ENCODE data around the gene KBTBD3. TPM values are rescaled to one million over a fixed set of nuclear protein-coding genes. Genes with fewer than 3 reads are reported as not detected.
"Not testable (repeated sequence)": the region's sequence is repeated elsewhere in the genome, so short reads cannot be mapped to it uniquely, and the experiment has no call there.

KBTBD3 gene
- total and polyA plus RNA-seq, 4 donors, result 2.5 to 22.7 (median 5.2) TPM

GRCh38 chr11:106011481-106011880, 65.7 kb downstream of the KBTBD3 start:
- no peak for TF ChIP-seq CTCF (IDR thresholded peaks at IDR 0.05; ENCODE audit: control extremely low read depth, extremely low read depth)
- H3K9ac ChIP-seq (ENCODE audit: insufficient read depth in 1 of 2, low read length in 2 of 2), result no peak overlapping the region
- peaks cover 0 to 3% (median 0%) of the 10 kb centered on the region in 4 donors for H3K9me3 ChIP-seq (ENCODE audit: control insufficient read depth in 4 of 4, insufficient read depth in 3 of 4, low read length in 3 of 4)
- H3K4me3 ChIP-seq, result no peak overlapping the region
- WGBS, 2 donors, result 84 to 85% methylated on average over 2 of the region's 2 CpGs
- no peaks in the 10 kb centered on the region for H3K27me3 ChIP-seq (ENCODE audit: control insufficient read depth in 3 of 3, insufficient read depth in 3 of 3, low read length in 2 of 3)
- DNase-seq, result no peak
- H3K27ac ChIP-seq (ENCODE audit: low read depth in 1 of 2, low read length in 1 of 2), result no peak overlapping the region
- peaks cover 12 to 37% (median 26%) of the 10 kb centered on the region in 4 donors for H3K36me3 ChIP-seq (ENCODE audit: control insufficient read depth in 4 of 4, insufficient read depth in 4 of 4, low read length in 4 of 4)
- no peak for ATAC-seq (ENCODE audit: insufficient read depth, low FRiP score)
- peaks cover 0 to 21% (median 7%) of the 10 kb centered on the region in 5 donors for H3K4me1 ChIP-seq (ENCODE audit: control insufficient read depth in 5 of 5, insufficient read depth in 5 of 5, low read length in 5 of 5)

DNA sequence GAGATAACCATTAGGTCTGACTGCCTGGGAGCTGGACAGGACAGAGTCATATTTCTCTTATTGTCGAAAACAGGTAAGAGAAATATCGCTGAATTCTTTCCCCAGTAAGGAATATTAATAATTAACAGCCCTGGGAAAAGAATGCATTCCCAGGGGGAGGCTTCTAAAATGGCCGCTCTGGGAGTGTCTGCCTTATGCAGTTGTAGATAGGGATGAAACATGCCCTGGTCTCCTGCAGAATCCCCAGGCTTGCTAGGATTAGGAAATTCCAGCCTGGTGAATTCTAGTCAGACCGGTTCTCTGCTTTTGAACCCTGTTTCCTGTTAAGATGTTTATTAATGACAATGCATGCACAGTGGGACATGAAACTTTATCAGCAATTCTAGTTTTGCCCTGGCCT, 74.1 kb downstream of the KBTBD3 start:
- DNase-seq; H3K27ac ChIP-seq (ENCODE audit: low read depth in 1 of 2, low read length in 1 of 2); H3K9ac ChIP-seq (ENCODE audit: insufficient read depth in 1 of 2, low read length in 2 of 2); H3K4me3 ChIP-seq; H3K4me1 ChIP-seq (ENCODE audit: control insufficient read depth in 5 of 5, insufficient read depth in 5 of 5, low read length in 5 of 5); ATAC-seq (ENCODE audit: insufficient read depth, low FRiP score); H3K9me3 ChIP-seq (ENCODE audit: control insufficient read depth in 4 of 4, insufficient read depth in 3 of 4, low read length in 3 of 4); H3K27me3 ChIP-seq (ENCODE audit: control insufficient read depth in 3 of 3, insufficient read depth in 3 of 3, low read length in 2 of 3): not testable (repeated sequence)
- 93 to 94% methylated on average over 4 of the region's 4 CpGs for WGBS, 2 donors
- peaks cover 6 to 20% (median 12%) of the 10 kb centered on the region in 4 donors for H3K36me3 ChIP-seq (ENCODE audit: control insufficient read depth in 4 of 4, insufficient read depth in 4 of 4, low read length in 4 of 4)

DNA sequence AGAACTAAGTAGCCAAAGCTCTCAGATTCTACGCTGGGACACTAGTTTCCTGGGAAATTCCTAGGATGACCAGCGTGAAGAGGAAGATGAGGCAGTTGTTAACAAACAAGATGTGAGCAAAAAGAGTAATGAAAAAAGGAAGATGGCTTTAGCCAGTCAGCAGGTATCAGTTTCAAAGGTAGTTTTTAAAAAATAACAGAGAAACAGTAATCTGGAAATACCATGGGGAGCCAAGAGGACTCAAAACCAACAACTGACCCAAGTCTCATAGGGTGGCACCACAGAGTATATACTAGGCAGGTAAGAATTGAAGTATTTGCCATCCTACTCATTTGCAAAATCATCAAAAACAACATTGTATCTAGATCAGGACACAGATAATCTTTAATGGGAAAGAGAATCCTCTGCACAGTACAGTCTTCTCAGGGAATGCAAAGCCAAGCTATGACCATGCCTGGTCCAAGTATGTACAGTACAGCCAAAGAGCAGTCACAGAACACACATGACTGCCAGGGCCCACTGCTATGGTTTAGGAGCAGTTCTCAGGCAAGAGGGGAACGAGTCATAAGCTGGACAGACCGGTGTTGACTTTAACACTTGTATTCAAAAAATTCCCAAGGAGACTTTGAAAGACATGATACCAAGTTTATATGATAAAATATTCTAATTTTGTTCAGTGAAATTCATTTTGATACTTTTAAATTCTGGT, 75.7 kb downstream of the KBTBD3 start:
- DNase-seq (no peak), ATAC-seq (ENCODE audit: insufficient read depth, low FRiP score) (no peak)
- Histone ChIP-seq H3K27ac (ENCODE audit: low read depth in 1 of 2, low read length in 1 of 2) (no peak overlapping the region), H3K4me1 (ENCODE audit: control insufficient read depth in 5 of 5, insufficient read depth in 5 of 5, low read length in 5 of 5) (peaks cover 0 to 2% (median 0%) of the 10 kb centered on the region in 5 donors), H3K27me3 (ENCODE audit: control insufficient read depth in 3 of 3, insufficient read depth in 3 of 3, low read length in 2 of 3) (no peaks in the 10 kb centered on the region), H3K36me3 (ENCODE audit: control insufficient read depth in 4 of 4, insufficient read depth in 4 of 4, low read length in 4 of 4) (peaks cover 5 to 9% (median 7%) of the 10 kb centered on the region in 4 donors), H3K9me3 (ENCODE audit: control insufficient read depth in 4 of 4, insufficient read depth in 3 of 4, low read length in 3 of 4) (peaks cover 0 to 7% (median under 1%) of the 10 kb centered on the region in 4 donors), H3K9ac (ENCODE audit: insufficient read depth in 1 of 2, low read length in 2 of 2) (no peak overlapping the region), H3K4me3 (no peak overlapping the region)
- no peak for TF ChIP-seq CTCF (IDR thresholded peaks at IDR 0.05; ENCODE audit: control extremely low read depth, extremely low read depth)
- WGBS, 2 donors, result 96% methylated on average over 4 of the region's 4 CpGs

Other genes with a start within 250 kb of the KBTBD3 start
- 10 to 100 TPM; 16.3 to 27.6 TPM for gene MSANTD4, start 55.1 kb downstream of the KBTBD3 start, total RNA-seq
- 1 to 10 TPM; 4.9 to 8.4 TPM for gene MSANTD4, start 55.1 kb downstream of the KBTBD3 start, polyA plus RNA-seq
- 10 to 100 TPM; 23.1 to 57.2 TPM for gene AASDHPPT, start 315 bp upstream of the KBTBD3 start, total RNA-seq
- gene AASDHPPT, start 315 bp upstream of the KBTBD3 start, polyA plus RNA-seq, result 10 to 100 TPM; 13.0 to 16.7 TPM